ENCODE measurements around the gene HEATR9. TPM values are rescaled to one million over a fixed set of nuclear protein-coding genes. Genes with fewer than 3 reads are reported as not detected.

The HEATR9 gene
- total and polyA plus RNA-seq, 2 of the 13 experiments (the other 11 are each of a cell fraction or from before 2014, with no cell fraction given) = not detected

DNA sequence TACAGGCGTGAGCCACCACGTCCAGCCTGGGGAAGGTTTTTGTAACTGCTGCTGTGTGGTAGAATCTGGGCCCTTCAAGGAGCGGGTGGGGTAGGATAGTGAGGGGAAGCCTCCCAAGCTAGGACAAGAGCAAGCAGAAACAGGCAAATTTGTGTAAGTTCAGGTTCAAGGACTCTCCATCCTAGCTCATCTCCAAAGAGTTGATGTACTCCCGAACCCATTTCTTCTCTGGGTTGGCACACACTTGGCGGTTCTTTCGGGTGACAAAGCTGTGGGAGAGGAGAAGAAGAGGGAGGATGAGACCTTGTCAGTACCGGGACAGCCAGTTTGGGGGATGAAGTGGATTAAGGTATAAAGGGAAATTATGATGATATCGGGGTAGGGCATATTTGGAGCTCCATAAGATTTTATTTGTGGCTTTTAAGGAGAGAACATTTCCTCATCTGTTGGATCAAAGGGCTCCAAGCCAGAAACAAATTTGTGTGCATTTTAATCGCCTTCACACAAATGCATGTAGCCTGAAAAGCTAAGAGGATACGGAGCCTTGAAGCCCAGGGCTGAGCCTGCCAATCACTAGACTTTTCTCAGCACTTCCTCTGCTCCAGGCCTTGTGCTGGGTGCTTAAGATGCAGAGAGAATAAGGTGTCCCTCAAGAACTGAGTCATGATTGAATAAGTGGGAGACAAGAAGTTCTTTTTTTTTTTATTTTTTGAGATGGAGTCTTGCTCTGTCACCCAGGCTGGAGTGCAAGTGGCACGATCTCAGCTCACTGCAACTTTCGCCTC is 3.7 kb upstream of the HEATR9 start:
- H3K9me3 ChIP-seq (ENCODE audit: low read length) = no peaks in the 10 kb centered on the region
- H3K79me2 ChIP-seq (ENCODE audit: insufficient read depth, low read length) = no peaks in the 10 kb centered on the region
- H2AFZ ChIP-seq (ENCODE audit: low read length) = no peak overlapping the region
- POLR2A ChIA-PET = no interaction called here
- CTCF ChIA-PET (ENCODE audit: low intra/inter-chr PET ratio, low total read pairs) = no interaction called here
- no peaks in the 10 kb centered on the region for H4K20me1 ChIP-seq (ENCODE audit: insufficient read depth, low read length)
- H3K4me1 ChIP-seq (ENCODE audit: insufficient read depth, low read length) = peaks cover 35% of the 10 kb centered on the region
- DNase-seq (ENCODE audit: low spot score) (no peak), ATAC-seq (no peak), FAIRE-seq (no peak)
- no peak overlapping the region for H3K4me2 ChIP-seq (ENCODE audit: low read depth, low read length)
- in situ Hi-C loops (cut with HindIII; ENCODE audit: extremely low pct_ligation_motif_present, low pct_unique_long_range_greater_than_20kb) (no loop called here), intact Hi-C loops (cut with micrococcal nuclease; ENCODE audit: unreplicated experiment) (no loop called here)
- no peak overlapping the region for H3K27ac ChIP-seq (ENCODE audit: extremely low read length, insufficient read depth, low read length)
- BruUV-seq (replicated peaks) = no TSS peak
- no peak overlapping the region for H3K9ac ChIP-seq (ENCODE audit: insufficient read depth, low read depth, low read length)
- no peaks in the 10 kb centered on the region for H3K27me3 ChIP-seq (ENCODE audit: control insufficient read depth in 1 of 2, insufficient read depth in 2 of 2, low read length in 2 of 2)
- no peak overlapping the region for H3K4me3 ChIP-seq (replicated peaks in 1 of 3; ENCODE audit: insufficient read depth in 1 of 3, low read depth in 2 of 3, low read length in 3 of 3)
- H3K36me3 ChIP-seq (replicated peaks in 1 of 2; ENCODE audit: control insufficient read depth in 1 of 2, insufficient read depth in 2 of 2, low read length in 2 of 2) = no peaks in the 10 kb centered on the region
- WGBS (ENCODE audit: low lambda C conversion rate) = 73% methylated on average over 12 of the region's 12 CpGs
- TF ChIP-seq, protein P1, sequence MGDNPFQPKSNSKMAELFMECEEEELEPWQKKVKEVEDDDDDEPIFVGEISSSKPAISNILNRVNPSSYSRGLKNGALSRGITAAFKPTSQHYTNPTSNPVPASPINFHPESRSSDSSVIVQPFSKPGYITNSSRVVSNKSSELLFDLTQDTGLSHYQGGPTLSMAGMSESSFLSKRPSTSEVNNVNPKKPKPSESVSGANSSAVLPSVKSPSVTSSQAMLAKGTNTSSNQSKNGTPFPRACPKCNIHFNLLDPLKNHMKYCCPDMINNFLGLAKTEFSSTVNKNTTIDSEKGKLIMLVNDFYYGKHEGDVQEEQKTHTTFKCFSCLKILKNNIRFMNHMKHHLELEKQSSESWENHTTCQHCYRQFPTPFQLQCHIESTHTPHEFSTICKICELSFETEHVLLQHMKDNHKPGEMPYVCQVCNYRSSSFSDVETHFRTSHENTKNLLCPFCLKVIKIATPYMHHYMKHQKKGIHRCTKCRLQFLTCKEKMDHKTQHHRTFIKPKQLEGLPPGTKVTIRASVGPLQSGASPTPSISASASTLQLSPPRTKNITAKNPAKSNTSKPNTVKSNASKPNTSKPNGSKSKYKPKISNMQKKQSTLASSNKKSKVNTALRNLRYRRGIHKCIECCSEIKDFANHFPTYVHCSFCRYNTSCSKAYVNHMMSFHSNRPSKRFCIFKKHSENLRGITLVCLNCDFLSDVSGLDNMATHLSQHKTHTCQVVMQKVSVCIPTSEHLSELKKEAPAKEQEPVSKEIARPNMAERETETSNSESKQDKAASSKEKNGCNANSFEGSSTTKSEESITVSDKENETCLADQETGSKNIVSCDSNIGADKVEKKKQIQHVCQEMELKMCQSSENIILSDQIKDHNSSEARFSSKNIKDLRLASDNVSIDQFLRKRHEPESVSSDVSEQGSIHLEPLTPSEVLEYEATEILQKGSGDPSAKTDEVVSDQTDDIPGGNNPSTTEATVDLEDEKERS (CRISPR knock-in tag; IDR thresholded peaks at IDR 0.05) = no peak
- TF ChIP-seq DMAP1 (CRISPR knock-in tag; IDR thresholded peaks at IDR 0.05) = no peak
- no peak for TF ChIP-seq EED (CRISPR knock-in tag; IDR thresholded peaks at IDR 0.05)
- TF ChIP-seq SOX13 (IDR thresholded peaks at IDR 0.05) = no peak
- TF ChIP-seq SOX13 (CRISPR knock-in tag; conservative IDR thresholded peaks at IDR 0.05 in 1 of 2, IDR thresholded peaks at IDR 0.05 in 1 of 2) = no peak
- TF ChIP-seq ZNF264 (CRISPR knock-in tag; IDR thresholded peaks at IDR 0.05) = no peak
- TF ChIP-seq FOSL2 (CRISPR knock-in tag; IDR thresholded peaks at IDR 0.05) = no peak
- TF ChIP-seq ZMAT3 (CRISPR knock-in tag; conservative IDR thresholded peaks at IDR 0.05) = no peak
- TF ChIP-seq, protein P2, sequence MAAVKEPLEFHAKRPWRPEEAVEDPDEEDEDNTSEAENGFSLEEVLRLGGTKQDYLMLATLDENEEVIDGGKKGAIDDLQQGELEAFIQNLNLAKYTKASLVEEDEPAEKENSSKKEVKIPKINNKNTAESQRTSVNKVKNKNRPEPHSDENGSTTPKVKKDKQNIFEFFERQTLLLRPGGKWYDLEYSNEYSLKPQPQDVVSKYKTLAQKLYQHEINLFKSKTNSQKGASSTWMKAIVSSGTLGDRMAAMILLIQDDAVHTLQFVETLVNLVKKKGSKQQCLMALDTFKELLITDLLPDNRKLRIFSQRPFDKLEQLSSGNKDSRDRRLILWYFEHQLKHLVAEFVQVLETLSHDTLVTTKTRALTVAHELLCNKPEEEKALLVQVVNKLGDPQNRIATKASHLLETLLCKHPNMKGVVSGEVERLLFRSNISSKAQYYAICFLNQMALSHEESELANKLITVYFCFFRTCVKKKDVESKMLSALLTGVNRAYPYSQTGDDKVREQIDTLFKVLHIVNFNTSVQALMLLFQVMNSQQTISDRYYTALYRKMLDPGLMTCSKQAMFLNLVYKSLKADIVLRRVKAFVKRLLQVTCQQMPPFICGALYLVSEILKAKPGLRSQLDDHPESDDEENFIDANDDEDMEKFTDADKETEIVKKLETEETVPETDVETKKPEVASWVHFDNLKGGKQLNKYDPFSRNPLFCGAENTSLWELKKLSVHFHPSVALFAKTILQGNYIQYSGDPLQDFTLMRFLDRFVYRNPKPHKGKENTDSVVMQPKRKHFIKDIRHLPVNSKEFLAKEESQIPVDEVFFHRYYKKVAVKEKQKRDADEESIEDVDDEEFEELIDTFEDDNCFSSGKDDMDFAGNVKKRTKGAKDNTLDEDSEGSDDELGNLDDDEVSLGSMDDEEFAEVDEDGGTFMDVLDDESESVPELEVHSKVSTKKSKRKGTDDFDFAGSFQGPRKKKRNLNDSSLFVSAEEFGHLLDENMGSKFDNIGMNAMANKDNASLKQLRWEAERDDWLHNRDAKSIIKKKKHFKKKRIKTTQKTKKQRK (IDR thresholded peaks at IDR 0.05; ENCODE audit: low read length) = no peak
- TF ChIP-seq ZBTB20 (CRISPR knock-in tag; IDR thresholded peaks at IDR 0.05; ENCODE audit: borderline replicate concordance, low read depth) = no peak
- TF ChIP-seq, protein P3, sequence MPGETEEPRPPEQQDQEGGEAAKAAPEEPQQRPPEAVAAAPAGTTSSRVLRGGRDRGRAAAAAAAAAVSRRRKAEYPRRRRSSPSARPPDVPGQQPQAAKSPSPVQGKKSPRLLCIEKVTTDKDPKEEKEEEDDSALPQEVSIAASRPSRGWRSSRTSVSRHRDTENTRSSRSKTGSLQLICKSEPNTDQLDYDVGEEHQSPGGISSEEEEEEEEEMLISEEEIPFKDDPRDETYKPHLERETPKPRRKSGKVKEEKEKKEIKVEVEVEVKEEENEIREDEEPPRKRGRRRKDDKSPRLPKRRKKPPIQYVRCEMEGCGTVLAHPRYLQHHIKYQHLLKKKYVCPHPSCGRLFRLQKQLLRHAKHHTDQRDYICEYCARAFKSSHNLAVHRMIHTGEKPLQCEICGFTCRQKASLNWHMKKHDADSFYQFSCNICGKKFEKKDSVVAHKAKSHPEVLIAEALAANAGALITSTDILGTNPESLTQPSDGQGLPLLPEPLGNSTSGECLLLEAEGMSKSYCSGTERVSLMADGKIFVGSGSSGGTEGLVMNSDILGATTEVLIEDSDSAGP (CRISPR knock-in tag; IDR thresholded peaks at IDR 0.05; ENCODE audit: borderline replicate concordance) = no peak
- no peak for TF ChIP-seq MAF1 (CRISPR knock-in tag; IDR thresholded peaks at IDR 0.05; ENCODE audit: borderline replicate concordance)
- TF ChIP-seq ZBTB7A (CRISPR knock-in tag; IDR thresholded peaks at IDR 0.05) = no peak
- no peak for TF ChIP-seq PCBP2 (optimal IDR thresholded peaks at IDR 0.05; ENCODE audit: low read depth, low read length, poor library complexity, severe bottlenecking)
- no peak for TF ChIP-seq ZFP90 (CRISPR knock-in tag; IDR thresholded peaks at IDR 0.05; ENCODE audit: borderline replicate concordance)
- no peak for TF ChIP-seq KLF16 (CRISPR knock-in tag; IDR thresholded peaks at IDR 0.05)
- TF ChIP-seq TAF15 (IDR thresholded peaks at IDR 0.05; ENCODE audit: low read depth, low read length, poor library complexity, severe bottlenecking) = no peak

Data from HepG2 (cell line).